Neutrophil (primary cell): ENCODE measurements around the gene CIDEC.

ENCODE experiments used
- H3K27ac ChIP-seq: fragments of 200-600 bp; sonication (generic); 2 replicates; pipeline ENCODE4 v1.5.1; 2016; ENCODE audit warnings: mild to moderate bottlenecking, moderate library complexity
- H3K27me3 ChIP-seq: fragments of 200-600 bp; sonication (generic); 2 replicates; pipeline ENCODE4 v1.6.0; 2016; ENCODE audit warnings: mild to moderate bottlenecking
- H3K36me3 ChIP-seq: fragments of 200-600 bp; sonication (generic); 2 replicates; pipeline ENCODE4 v1.5.1; 2017
- H3K4me1 ChIP-seq, 2 experiments: fragments of 200-600 bp in 1 of 2; sonication (generic) in 1 of 2; 1 replicate in 1 of 2; 2 replicates in 1 of 2; pipeline versions ENCODE4 v1.5.1 to v1.6.1; 2013 to 2016; ENCODE audit warnings: low read depth in 1 of 2, low read length in 1 of 2, mild to moderate bottlenecking in 1 of 2, moderate library complexity in 1 of 2; ENCODE audit not compliant: control insufficient read depth in 1 of 2, insufficient read depth in 1 of 2
- H3K4me3 ChIP-seq, 2 experiments: fragments of 200-600 bp in 1 of 2; sonication (generic) in 1 of 2; 1 replicate in 1 of 2; 2 replicates in 1 of 2; pipeline ENCODE4 v1.5.1; 2013 to 2016; ENCODE audit warnings: low read depth in 1 of 2, low read length in 1 of 2, mild to moderate bottlenecking in 1 of 2, moderate library complexity in 1 of 2
- H3K9me3 ChIP-seq: fragments of 200-600 bp; sonication (generic); 2 replicates; pipeline ENCODE4 v1.5.1; 2016
- TF ChIP-seq, protein P1 (sequence below): fragments of 200-600 bp; sonication (generic); IDR thresholded peaks from 2 replicates; pipeline ENCODE4 v1.5.1; 2016; ENCODE audit warnings: antibody characterized with exemption

Gene CIDEC, protein sequence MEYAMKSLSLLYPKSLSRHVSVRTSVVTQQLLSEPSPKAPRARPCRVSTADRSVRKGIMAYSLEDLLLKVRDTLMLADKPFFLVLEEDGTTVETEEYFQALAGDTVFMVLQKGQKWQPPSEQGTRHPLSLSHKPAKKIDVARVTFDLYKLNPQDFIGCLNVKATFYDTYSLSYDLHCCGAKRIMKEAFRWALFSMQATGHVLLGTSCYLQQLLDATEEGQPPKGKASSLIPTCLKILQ

DNA sequence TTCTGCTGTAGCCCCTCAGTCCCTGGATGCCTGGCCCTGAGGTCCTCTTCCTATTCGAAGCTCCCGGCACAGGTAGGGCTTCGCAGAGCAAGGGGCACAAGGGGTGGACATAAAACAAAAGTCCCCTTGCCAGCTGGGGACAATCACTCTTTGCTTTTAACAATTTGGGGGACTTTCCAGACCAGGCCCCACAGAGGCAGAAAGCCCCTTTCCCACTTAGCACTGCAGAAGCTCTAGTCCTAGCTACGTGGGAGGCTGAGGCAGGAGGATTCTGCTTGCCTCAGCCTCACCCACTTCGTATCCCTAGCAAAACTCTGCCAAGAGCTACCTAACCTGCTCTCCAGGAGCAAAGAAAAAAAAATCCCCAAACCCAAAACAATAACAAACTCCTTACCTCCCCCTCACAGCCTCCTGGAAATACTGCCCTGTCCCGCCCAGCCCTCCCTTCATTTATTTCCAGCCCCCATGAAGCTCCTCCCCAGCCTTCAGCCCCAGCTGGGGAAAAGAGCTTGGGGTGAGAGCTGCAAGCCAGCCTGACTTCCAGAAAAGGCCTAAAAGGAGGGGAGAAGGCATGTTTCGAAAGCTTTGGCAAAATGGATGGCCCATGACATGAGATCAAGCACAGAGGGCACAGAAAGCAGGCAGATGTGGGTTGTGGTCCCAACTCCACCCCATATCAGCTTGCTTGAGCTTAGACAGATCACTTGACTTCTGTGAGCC is at the start of gene CIDEC:
Gene CIDEC, minus strand, starts transcription at position 424 of the 720 bp plus-strand sequence. CDS start 1,767 bp downstream, outside the sequence.
- no peaks in the 10 kb centered on the region for H3K36me3 ChIP-seq
- no peaks in the 10 kb centered on the region for H3K27me3 ChIP-seq
- TF ChIP-seq, protein P1, sequence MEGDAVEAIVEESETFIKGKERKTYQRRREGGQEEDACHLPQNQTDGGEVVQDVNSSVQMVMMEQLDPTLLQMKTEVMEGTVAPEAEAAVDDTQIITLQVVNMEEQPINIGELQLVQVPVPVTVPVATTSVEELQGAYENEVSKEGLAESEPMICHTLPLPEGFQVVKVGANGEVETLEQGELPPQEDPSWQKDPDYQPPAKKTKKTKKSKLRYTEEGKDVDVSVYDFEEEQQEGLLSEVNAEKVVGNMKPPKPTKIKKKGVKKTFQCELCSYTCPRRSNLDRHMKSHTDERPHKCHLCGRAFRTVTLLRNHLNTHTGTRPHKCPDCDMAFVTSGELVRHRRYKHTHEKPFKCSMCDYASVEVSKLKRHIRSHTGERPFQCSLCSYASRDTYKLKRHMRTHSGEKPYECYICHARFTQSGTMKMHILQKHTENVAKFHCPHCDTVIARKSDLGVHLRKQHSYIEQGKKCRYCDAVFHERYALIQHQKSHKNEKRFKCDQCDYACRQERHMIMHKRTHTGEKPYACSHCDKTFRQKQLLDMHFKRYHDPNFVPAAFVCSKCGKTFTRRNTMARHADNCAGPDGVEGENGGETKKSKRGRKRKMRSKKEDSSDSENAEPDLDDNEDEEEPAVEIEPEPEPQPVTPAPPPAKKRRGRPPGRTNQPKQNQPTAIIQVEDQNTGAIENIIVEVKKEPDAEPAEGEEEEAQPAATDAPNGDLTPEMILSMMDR = no peak
- H3K9me3 ChIP-seq = no peaks in the 10 kb centered on the region
- H3K4me3 ChIP-seq = no peak within 1 kb of the TSS
- no peaks in the 10 kb centered on the region for H3K4me1 ChIP-seq
- no peak within 1 kb of the TSS for H3K27ac ChIP-seq

DNA sequence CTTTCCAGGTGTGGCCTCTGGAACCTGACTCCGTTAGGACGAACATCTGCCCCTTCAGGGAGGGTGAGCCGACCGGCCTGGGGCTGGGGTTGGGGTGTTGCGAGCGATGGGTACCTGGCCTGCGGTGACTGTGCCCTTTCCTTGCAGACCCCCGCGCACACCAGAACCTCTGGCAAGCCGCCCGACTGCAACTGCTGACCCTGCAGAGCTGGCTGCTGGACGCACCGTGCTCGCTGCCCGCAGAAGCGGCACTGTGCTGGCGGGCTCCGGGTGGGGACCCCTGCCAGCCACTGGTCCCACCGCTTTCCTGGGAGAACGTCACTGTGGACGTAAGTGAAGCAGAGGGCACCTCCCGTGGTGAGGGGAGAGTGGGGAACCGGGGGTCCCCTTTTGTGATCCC is 48.1 kb upstream of the CIDEC start:
- Histone ChIP-seq H3K9me3 (no peaks in the 10 kb centered on the region), H3K4me1 (peaks cover 9 to 10% of the 10 kb centered on the region in 2 experiments), H3K36me3 (no peaks in the 10 kb centered on the region), H3K4me3 (no peak overlapping the region), H3K27me3 (no peaks in the 10 kb centered on the region), H3K27ac (no peak overlapping the region)
- TF ChIP-seq, protein P1 = no peak

DNA sequence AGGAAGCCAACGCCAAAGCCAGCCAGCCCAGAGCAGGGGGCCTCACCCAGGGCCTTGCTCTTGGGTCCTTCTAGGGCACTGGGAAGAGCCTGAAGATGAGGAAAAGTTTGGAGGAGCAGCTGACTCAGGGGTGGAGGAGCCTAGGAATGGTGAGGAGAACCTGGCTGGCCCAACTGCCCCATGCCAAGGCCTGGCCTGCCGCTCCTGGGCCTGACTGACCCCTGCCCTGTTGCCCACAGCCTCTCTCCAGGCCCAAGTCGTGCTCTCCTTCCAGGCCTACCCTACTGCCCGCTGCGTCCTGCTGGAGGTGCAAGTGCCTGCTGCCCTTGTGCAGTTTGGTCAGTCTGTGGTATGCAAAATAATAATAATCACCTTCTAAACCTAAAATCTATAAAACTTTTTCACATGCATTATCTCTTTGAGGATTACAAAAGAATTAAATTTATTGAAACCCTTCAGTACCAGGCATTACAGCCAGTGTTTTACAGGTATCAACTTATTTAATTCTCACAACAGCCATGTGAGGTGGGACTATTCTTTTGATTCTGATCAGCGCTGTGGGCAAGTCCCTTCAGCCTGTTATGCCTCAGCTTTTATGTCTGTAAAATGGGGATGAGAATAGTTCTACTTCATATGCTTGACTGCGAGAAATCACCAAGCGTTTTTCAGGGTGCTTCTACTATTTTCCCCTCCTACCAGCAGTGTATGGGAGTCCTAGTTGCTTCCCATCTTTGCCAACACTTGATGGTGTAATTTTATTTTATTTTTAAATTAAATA is 38.4 kb upstream of the CIDEC start:
- Histone ChIP-seq H3K4me3 (no peak overlapping the region), H3K27me3 (no peaks in the 10 kb centered on the region), H3K27ac (no peak overlapping the region), H3K4me1 (peaks cover 28 to 29% of the 10 kb centered on the region in 2 experiments), H3K36me3 (no peaks in the 10 kb centered on the region), H3K9me3 (no peaks in the 10 kb centered on the region)
- TF ChIP-seq, protein P1 = no peak

DNA sequence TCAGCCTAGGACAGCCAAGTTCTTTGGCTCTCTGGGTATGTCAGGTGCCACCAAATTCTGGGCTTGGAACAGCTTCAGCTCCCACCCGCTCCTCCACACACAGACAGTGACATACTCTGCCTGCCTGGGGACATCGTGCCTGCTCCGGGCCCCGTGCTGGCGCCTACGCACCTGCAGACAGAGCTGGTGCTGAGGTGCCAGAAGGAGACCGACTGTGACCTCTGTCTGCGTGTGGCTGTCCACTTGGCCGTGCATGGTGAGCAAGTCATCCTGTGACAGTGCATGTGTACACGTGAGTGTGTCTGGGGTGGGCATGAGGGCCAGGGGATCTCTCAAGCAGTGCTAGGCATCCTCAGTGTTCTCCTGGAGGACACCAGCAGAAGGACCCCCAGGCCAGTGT is 37.8 kb upstream of the CIDEC start:
- Histone ChIP-seq H3K4me3 (no peak overlapping the region), H3K27me3 (no peaks in the 10 kb centered on the region), H3K36me3 (no peaks in the 10 kb centered on the region), H3K9me3 (no peaks in the 10 kb centered on the region), H3K4me1 (peaks cover 28 to 29% of the 10 kb centered on the region in 2 experiments), H3K27ac (no peak overlapping the region)
- TF ChIP-seq, protein P1 = no peak

DNA sequence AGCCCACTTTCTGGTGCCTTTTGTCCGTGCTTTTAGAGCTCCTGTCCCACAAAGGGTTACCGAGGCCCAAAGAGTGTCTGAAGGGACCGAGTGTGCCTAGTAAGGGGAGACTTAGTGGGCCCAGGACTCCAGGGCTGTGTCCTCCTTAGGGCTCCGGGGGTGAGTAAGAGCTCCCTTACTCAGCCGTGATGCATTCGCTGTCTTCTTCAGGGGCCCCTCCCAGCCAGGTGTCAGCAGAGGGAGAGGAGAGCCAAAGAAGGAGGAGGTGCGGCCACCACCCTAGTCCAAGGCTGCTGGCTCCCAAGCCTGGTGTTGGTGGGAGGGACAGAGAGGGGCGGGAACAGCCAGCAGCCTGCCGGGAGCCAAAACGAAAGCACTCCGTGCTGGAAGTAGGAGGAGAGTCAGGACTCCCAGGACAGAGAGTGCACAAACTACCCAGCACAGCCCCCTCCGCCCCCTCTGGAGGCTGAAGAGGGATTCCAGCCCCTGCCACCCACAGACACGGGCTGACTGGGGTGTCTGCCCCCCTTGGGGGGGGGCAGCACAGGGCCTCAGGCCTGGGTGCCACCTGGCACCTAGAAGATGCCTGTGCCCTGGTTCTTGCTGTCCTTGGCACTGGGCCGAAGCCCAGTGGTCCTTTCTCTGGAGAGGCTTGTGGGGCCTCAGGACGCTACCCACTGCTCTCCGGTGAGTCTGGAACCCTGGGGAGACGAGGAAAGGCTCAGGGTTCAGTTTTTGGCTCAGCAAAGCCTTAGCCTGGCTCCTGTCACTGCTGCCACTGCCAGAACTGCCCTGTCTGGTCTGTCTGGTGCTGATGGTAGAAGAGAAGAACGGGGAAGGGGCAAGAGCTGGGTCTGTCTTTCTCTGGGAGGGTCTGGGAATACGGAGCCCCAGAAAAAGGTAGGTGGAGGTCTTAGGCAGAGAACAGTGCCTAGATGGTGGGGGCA is 37.0 kb upstream of the CIDEC start, which contains the start of gene IL17RC:
Gene IL17RC, plus strand, starts transcription at position 365 of the 947 bp plus-strand sequence. Its CDS starts 218 bp downstream, at position 583.
- Histone ChIP-seq H3K36me3 (no peaks in the 10 kb centered on the region), H3K27me3 (no peaks in the 10 kb centered on the region), H3K9me3 (no peaks in the 10 kb centered on the region), H3K27ac (no peak within 1 kb of the TSS), H3K4me1 (peaks cover 32% of the 10 kb centered on the region in 2 experiments), H3K4me3 (peak within 1 kb of the TSS; percentile 66 to 70)
- TF ChIP-seq, protein P1 = no peak
